Heart left ventricle (tissue), 16 donors: ENCODE data around the gene CHD9. TPM values are rescaled to one million over a fixed set of nuclear protein-coding genes. Genes with fewer than 3 reads are reported as not detected.

Experiments used
- ATAC-seq, 4 donors: fragments of 200-7000 bp; cut with Tn5 transposase; one replicate each; pipeline ENCODE4 v1.9.1; 2020 to 2022; ENCODE audit warnings: moderate library complexity in 4 of 4, mild to moderate bottlenecking in 3 of 4, moderate number of reproducible peaks in 1 of 4
- DNase-seq, 5 donors: peaks; one replicate each; pipeline ENCODE4 v3.0.0-alpha.2; 2020
- H3K27ac ChIP-seq, 12 donors: fragments of 200-600 bp; sonication (generic) in 4 of 12; one replicate each; pipeline versions ENCODE4 v1.5.0 to v1.8.0; 2016 to 2022; ENCODE audit warnings: mild to moderate bottlenecking in 2 of 12
- H3K27me3 ChIP-seq, 9 donors: fragments of 200-600 bp; sonication (generic) in 2 of 9; one replicate each; pipeline versions ENCODE4 v1.5.1 to v1.8.0; 2016 to 2022; ENCODE audit warnings: mild to moderate bottlenecking in 3 of 9
- H3K36me3 ChIP-seq, 9 donors: fragments of 200-600 bp; sonication (generic) in 2 of 9; one replicate each; pipeline versions ENCODE4 v1.5.0 to v1.8.0; 2018 to 2022; ENCODE audit warnings: mild to moderate bottlenecking in 2 of 9
- H3K4me1 ChIP-seq, 12 donors: fragments of 200-600 bp; sonication (generic) in 4 of 12; one replicate each; pipeline versions ENCODE4 v1.5.0 to v1.8.0; 2016 to 2022; ENCODE audit warnings: mild to moderate bottlenecking in 3 of 12
- H3K4me3 ChIP-seq, 12 donors: fragments of 200-600 bp; sonication (generic) in 4 of 12; one replicate each; pipeline versions ENCODE4 v1.5.0 to v1.8.0; 2017 to 2022; ENCODE audit warnings: mild to moderate bottlenecking in 9 of 12, moderate library complexity in 4 of 12
- H3K9me3 ChIP-seq, 12 donors: fragments of 200-600 bp; sonication (generic) in 4 of 12; one replicate each; pipeline versions ENCODE4 v1.5.0 to v1.8.0; 2016 to 2022; ENCODE audit warnings: mild to moderate bottlenecking in 1 of 12
- POLR2A ChIP-seq, 2 donors: fragments of 450-650 bp; IDR thresholded peaks; one replicate each; pipeline ENCODE4 v1.6.1; 2017; ENCODE audit warnings: antibody characterized with exemption in 2 of 2, mild to moderate bottlenecking in 2 of 2, moderate library complexity in 2 of 2
- WGBS, 4 donors: extraction: QIAGEN DNeasy Blood & Tissue Kit in 2 of 4; methylation state at CpG; one replicate each; pipeline versions ENCODE4 v1.1.5 to v1.1.7; 2013 to 2018; 5-methylcytosine and 5-hydroxymethylcytosine counted together
- intact Hi-C, 10 donors: fragments of 100-400 bp; cut with DNase I; formaldehyde crosslinking; loops; one replicate each; pipeline versions ENCODE4 v1.11.1 to v1.14.2; 2022
- polyA plus RNA-seq, 2 donors: library from polyadenylated mRNA; stranded (reverse); fragments of 200-250 nt; gene quantifications; one replicate each; pipeline ENCODE4 v1.2.3, GENCODE V29; 2013
- total RNA-seq, 9 donors: library from RNA; depleted of rRNA in 2 of 9; stranded (reverse); fragments of >200 nt in 2 of 9; fragmentation: NEBNext Ultra II Directional in 3 of 9; extraction: Animal tissue kit (Norgen Biotek cat#: 25700) in 3 of 9; gene quantifications; one replicate each; pipeline versions ENCODE4 v1.1.0 to v1.2.4, GENCODE V29; 2016 to 2023
- TF ChIP-seq, protein P1 (sequence below), 12 donors: fragments of 200-600 bp; sonication (generic) in 4 of 12; IDR thresholded peaks; one replicate each; pipeline versions ENCODE4 v1.5.0 to v1.8.0; 2018 to 2022; ENCODE audit warnings: antibody characterized with exemption in 12 of 12, mild to moderate bottlenecking in 5 of 12
- donor health status: ischemic (EF 13 %, LVEDD 7.1; RV severe dilation, severe dysfunction).
- donor health status: healthy with polysubstance abuse.
- donor health status: DM: no; HTN: yes; CAD: no.
- donor health status: DM: no; HTN: no; CAD: no.
- donor health status: ischemic (EF 25% LVEDD 6.9; RV normal size, moderate dysfunction).
- donor health status: ischemic (EF 25% LVEDD 5.7; RV mildly dilated, moderate dysfunction).
- donor health status: healthy.
- donor health status: DM: yes; HTN: yes; CAD: no.
- donor health status: ischemic (EF 35%, LVEDD 5.7; RV mildly dilated, moderate dysfunction).
- donor health status: nonischemic (EF 11% LVEDD 7.7; RV severe dilation, severe dysfunction).
- donor health status: DM: yes; HTN: yes; CAD: no.
- donor health status: PGD.
- donor health status: ischemic (EF 29% LVEDD 5.4; RV normal size, mild dysfunction).
- donor health status: nonischemic (EF 23%, LVEDD 6.1; RV moderate dilation, normal function).

The CHD9 gene
- total and polyA plus RNA-seq, 11 donors, result 11.8 to 56.2 (median 41.3) TPM

DNA sequence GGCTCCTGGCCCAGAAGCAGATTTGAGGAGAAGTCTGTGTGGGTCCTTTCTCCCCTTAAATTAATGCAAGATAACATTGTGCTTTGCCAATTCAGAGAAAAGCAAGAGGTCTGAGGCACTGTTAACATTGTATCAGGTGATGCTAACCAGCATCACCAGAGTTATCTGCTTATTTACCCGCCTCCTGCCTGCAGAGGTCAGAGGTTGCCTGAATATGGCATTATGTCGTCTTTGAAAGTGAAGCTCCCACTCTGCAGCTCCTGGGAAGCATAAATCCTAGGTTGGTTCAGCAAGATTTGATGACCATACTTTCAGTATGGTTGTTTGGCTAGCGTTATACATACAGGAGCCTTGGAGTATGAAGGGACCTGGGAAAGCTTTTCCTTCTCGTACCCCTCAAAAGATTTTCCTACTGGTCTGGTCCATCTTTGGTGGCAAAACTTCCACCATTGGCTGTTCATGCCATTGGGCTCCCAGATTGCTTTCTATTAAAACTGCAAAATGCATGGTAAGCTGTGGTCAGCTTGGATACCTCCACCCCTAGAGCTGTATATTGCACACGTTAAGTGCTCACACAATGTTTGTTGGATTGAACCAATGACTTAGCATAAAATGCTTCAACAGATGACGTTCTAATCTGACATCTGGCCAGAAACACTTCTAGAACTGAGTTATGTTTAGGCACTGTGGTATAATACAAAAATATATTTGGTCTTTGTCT is 24.1 kb downstream of the CHD9 start:
- TF ChIP-seq, protein P1, sequence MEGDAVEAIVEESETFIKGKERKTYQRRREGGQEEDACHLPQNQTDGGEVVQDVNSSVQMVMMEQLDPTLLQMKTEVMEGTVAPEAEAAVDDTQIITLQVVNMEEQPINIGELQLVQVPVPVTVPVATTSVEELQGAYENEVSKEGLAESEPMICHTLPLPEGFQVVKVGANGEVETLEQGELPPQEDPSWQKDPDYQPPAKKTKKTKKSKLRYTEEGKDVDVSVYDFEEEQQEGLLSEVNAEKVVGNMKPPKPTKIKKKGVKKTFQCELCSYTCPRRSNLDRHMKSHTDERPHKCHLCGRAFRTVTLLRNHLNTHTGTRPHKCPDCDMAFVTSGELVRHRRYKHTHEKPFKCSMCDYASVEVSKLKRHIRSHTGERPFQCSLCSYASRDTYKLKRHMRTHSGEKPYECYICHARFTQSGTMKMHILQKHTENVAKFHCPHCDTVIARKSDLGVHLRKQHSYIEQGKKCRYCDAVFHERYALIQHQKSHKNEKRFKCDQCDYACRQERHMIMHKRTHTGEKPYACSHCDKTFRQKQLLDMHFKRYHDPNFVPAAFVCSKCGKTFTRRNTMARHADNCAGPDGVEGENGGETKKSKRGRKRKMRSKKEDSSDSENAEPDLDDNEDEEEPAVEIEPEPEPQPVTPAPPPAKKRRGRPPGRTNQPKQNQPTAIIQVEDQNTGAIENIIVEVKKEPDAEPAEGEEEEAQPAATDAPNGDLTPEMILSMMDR (IDR thresholded peaks at IDR 0.05), result no peak
- no peak for TF ChIP-seq POLR2A (IDR thresholded peaks at IDR 0.05)
- Histone ChIP-seq H3K27ac (peak overlapping the region in 11 of 12 donors; percentile 28 to 87 (median 69)), H3K4me3 (no peak overlapping the region), H3K4me1 (peaks cover 0 to 61% (median 33%) of the 10 kb centered on the region in 12 donors), H3K9me3 (peaks cover 0 to 3% (median 0%) of the 10 kb centered on the region in 12 donors), H3K27me3 (no peaks in the 10 kb centered on the region), H3K36me3 (no peaks in the 10 kb centered on the region)
- DNase-seq (no peak), ATAC-seq (no peak)
- 73 to 81% (median 79%) methylated on average over 6 of the region's 6 CpGs for WGBS, 4 donors
- intact Hi-C loops, result no loop called here

DNA sequence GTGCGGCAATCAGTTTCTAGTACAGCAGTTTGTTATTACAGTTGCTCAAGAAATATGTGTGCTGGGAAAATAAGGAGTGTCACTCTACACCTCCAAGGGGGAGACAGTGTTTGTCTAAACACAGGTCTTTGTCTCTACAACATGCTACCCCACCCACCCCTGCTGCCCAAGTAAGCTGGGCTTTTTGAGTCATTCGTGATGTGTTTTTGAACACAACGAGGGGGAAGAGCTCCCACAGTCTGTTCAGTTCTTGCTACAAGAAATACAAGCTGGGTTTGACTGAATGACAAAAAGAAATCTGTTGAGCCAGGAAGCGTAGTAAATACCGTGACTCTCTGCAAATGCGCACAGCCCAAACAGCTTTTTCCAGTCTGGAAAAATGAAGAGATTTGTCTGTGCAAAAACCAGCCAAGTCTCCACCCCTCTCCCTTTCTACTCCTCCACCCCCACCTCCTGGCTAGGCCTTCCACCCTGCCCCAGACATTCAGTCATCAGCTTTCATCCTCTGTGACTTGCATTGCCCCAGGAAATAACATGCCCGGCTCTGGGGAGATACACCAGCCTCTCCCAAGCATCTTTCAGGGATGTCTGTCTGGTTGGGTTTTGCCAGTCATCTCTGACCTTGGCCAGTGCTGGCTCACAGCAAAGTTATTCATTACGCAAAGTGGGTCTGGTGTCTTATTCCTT is 25.7 kb downstream of the CHD9 start:
- 50 to 63% (median 58%) methylated on average over 8 of the region's 8 CpGs for WGBS, 4 donors
- Histone ChIP-seq H3K4me3 (peak overlapping the region in 3 of 12 donors; percentile 5 to 12 (median 12)), H3K27me3 (no peaks in the 10 kb centered on the region), H3K4me1 (peaks cover 0 to 76% (median 47%) of the 10 kb centered on the region in 12 donors), H3K9me3 (no peaks in the 10 kb centered on the region), H3K36me3 (no peaks in the 10 kb centered on the region), H3K27ac (peak overlapping the region; percentile 3 to 87 (median 70))
- DNase-seq, result peak in 4 of 5 donors; percentile 73 to 84 (median 76)
- ATAC-seq, result peak; percentile 80 to 93 (median 88)
- TF ChIP-seq, protein P1 (IDR thresholded peaks at IDR 0.05), result no peak
- no peak for TF ChIP-seq POLR2A (IDR thresholded peaks at IDR 0.05)
- intact Hi-C loops, result no loop called here

- H3K4me3 ChIP-seq, result peak overlapping the region in 1 of 12 donors; percentile 12
- H3K9me3 ChIP-seq, result no peaks in the 10 kb centered on the region
- no peaks in the 10 kb centered on the region for H3K36me3 ChIP-seq
- intact Hi-C loops, result no loop called here
- peaks cover 0 to 81% (median 51%) of the 10 kb centered on the region in 12 donors for H3K4me1 ChIP-seq
- no peaks in the 10 kb centered on the region for H3K27me3 ChIP-seq
- peak in 2 of 4 donors; percentile 8 to 24 for ATAC-seq
- peak overlapping the region; percentile 3 to 87 (median 66) for H3K27ac ChIP-seq
- no peak for DNase-seq
- no peak for TF ChIP-seq POLR2A (IDR thresholded peaks at IDR 0.05)
- TF ChIP-seq, protein P1 (IDR thresholded peaks at IDR 0.05), result no peak
Observed at GRCh38 chr16:53081032-53081424, 26.2 kb downstream of the CHD9 start.

DNA sequence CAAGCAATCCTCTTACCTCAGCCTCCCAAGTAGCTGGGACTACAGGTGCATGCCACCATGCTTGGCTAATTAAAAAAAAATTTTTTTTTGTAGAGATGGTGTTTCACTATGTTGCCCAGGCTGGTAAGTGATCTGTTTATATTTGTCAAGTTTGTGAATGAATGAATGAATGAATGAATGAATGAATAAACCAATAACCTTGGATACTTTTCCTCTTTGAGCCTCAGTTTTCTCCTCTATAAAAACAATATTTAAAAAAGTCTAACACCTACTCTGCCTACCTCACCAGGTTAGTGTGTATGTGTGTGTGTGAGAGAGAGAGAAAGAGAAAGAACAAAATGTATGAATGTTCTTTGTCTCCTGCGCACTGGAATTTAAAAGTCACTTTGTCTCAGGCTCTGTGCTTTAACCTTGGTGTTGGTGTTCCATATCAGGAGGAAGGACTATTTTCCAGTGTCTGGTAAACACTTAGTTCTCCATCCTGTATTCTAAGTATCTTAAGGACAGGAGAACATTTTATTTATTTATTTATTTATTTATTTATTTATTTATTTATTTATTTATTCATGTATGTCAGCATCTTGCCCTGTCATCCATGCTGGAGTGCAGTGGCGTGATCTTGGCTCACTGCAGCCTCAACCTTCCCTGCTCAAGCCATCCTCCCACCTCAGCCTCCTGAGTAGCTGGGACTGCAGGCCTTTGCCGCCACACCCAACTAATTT is 27.1 kb downstream of the CHD9 start:
- TF ChIP-seq, protein P1 (IDR thresholded peaks at IDR 0.05), result no peak
- DNase-seq, result no peak
- 97 to 98% (median 97%) methylated on average over 3 of the region's 3 CpGs for WGBS, 4 donors

More for the DNA sequence above, 27.1 kb downstream of the CHD9 start:
- intact Hi-C loops, result no loop called here
- Histone ChIP-seq H3K27me3 (no peaks in the 10 kb centered on the region), H3K9me3 (no peaks in the 10 kb centered on the region), H3K27ac (peak overlapping the region; percentile 3 to 87 (median 59)), H3K36me3 (no peaks in the 10 kb centered on the region), H3K4me1 (peaks cover 0 to 89% (median 58%) of the 10 kb centered on the region in 12 donors), H3K4me3 (no peak overlapping the region)
- no peak for ATAC-seq
